GM20000 (cell line): ENCODE results near the gene POLR1A.

Experiments used
- DNase-seq: peaks from one replicate; pipeline ENCODE4 v3.0.0; 2012; ENCODE audit warnings: low spot score
- TF ChIP-seq, protein P1 (sequence below): IDR thresholded peaks from 2 replicates; pipeline ENCODE4 v1.5.1; 2012; ENCODE audit warnings: mild to moderate bottlenecking, control low read depth; ENCODE audit errors: extremely low read depth, missing control alignments

Gene POLR1A

DNA sequence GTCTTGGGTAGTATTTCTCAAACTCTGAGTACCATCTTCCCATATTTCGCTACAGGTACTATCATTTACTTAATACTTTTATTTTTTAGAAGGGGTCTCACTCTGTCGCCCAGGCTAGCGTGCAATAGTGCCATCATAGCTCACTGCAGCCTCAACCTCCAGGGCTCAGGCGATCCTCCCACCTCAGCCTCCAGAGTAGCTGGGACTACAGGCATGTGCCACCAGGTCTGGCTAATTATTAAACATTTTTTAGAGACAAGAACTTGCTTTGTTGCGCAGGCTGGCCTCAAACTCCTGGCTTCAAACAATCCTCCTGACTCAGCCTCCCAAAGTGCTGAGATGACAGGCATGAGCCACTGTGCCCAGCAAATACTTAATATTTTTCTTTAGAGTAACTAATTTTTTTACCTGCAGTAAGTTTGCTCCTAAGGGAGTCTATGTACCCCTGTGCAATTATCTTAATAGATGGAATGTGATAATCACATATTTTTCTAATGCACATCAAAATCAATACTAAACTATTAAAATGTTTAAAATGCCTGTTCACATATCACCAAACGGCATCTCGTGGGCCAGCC lies 116.3 kb downstream of the POLR1A start:
- no peak for DNase-seq
- TF ChIP-seq, protein P1, sequence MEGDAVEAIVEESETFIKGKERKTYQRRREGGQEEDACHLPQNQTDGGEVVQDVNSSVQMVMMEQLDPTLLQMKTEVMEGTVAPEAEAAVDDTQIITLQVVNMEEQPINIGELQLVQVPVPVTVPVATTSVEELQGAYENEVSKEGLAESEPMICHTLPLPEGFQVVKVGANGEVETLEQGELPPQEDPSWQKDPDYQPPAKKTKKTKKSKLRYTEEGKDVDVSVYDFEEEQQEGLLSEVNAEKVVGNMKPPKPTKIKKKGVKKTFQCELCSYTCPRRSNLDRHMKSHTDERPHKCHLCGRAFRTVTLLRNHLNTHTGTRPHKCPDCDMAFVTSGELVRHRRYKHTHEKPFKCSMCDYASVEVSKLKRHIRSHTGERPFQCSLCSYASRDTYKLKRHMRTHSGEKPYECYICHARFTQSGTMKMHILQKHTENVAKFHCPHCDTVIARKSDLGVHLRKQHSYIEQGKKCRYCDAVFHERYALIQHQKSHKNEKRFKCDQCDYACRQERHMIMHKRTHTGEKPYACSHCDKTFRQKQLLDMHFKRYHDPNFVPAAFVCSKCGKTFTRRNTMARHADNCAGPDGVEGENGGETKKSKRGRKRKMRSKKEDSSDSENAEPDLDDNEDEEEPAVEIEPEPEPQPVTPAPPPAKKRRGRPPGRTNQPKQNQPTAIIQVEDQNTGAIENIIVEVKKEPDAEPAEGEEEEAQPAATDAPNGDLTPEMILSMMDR: no peak

GRCh38 chr2:85988914-85989270 lies 116.8 kb downstream of the POLR1A start:
- TF ChIP-seq, protein P1: no peak
- DNase-seq: no peak

DNA sequence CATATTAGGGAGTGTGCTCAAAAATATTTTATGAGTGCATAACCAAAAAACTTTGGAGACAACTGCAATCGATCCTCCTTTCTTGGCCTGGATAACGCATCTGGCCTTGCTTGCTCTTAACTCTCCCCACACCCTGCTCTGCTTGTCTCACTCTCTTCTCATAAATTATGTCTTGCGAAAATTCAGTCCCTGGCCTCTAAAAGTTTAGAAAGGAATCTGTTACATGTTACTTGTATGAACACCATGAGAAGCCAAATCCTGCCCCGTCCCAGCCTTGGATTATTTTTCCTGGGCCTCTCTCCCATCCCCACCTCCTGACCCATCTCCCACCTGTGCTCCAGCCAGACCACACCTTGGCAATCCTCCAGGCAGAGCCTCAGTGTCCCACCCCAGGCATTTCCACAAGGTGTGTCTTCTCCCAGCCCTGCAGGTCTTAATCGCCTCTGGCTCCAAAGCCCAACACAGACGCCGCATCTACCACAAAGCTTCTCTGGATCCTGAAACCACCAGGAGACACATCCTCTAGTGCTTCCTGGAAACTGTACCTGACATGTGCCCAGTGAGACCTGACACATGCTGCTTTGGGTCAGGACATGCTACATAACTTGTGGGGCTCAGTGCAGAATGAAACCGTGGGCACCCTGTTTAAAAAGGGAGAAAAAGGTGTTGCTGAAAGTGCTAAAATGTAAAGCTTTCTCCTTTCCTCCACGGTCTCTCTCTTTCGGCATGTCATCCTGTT lies 117.3 kb downstream of the POLR1A start:
- DNase-seq: no peak
- TF ChIP-seq, protein P1: no peak

GRCh38 chr2:85987266-85988174 lies 118.2 kb downstream of the POLR1A start:
- TF ChIP-seq, protein P1: no peak
- no peak for DNase-seq

- no peak for DNase-seq
- TF ChIP-seq, protein P1: no peak
These were observed 119.6 kb downstream of the POLR1A start for GRCh38 chr2:85986121-85986520.

GRCh38 chr2:85984788-85985187 lies 120.9 kb downstream of the POLR1A start:
- TF ChIP-seq, protein P1: no peak

DNA sequence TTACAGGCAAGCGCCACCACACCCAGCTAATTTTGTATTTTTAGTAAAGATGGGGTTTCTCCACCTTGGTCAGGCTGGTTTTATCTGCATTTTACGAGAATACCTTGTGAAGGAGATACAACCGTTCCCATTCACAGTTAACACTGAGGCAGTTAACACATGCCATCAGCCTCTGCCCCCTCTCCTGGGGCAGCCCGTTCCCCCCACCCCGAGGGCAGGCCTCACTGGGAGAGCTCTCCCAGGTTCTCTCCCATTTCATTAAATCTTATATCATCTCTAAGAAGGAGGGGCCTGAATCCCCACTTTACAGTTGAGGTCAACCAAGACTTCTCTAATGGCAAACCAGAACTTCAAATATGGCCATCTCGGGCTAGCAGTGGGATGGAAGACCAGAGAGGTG lies 121.9 kb downstream of the POLR1A start:
- TF ChIP-seq, protein P1: no peak
- no peak for DNase-seq

More at GRCh38 chr2:85984788-85985187, 120.9 kb downstream of the POLR1A start:
- no peak for DNase-seq
